H9 (cell line): ENCODE measurements around the gene SH3RF2. TPM values are rescaled to one million over a fixed set of nuclear protein-coding genes. Genes with fewer than 3 reads are reported as not detected.

ENCODE experiments used
- DNase-seq: peaks from one replicate; pipeline ENCODE4 v3.0.0-alpha.2; 2017
- H2AFZ ChIP-seq: one replicate; pipeline ENCODE4 v1.6.1; 2013; ENCODE audit warnings: mild to moderate bottlenecking, low read length, control low read depth, moderate library complexity
- H2AK5ac ChIP-seq: 2 replicates; pipeline ENCODE4 v1.6.1; 2013; ENCODE audit warnings: low read length, control low read depth, mixed read lengths; ENCODE audit not compliant: insufficient read length
- H2BK120ac ChIP-seq: one replicate; pipeline ENCODE4 v1.6.1; 2013; ENCODE audit warnings: low read depth, mild to moderate bottlenecking, low read length, control low read depth, inconsistent platforms; ENCODE audit not compliant: poor library complexity, severe bottlenecking
- H2BK12ac ChIP-seq: 2 replicates; pipeline ENCODE4 v1.6.1; 2013; ENCODE audit warnings: low read length, control low read depth, mixed read lengths, low read depth; ENCODE audit not compliant: insufficient read length
- H2BK15ac ChIP-seq: 2 replicates; pipeline ENCODE4 v1.6.1; 2013; ENCODE audit warnings: low read depth, low read length, control low read depth
- H2BK20ac ChIP-seq: one replicate; pipeline ENCODE4 v1.6.1; 2013; ENCODE audit warnings: low read depth, mild to moderate bottlenecking, low read length, control low read depth, inconsistent platforms; ENCODE audit not compliant: poor library complexity, severe bottlenecking
- H2BK5ac ChIP-seq: 2 replicates; pipeline ENCODE4 v1.6.1; 2013; ENCODE audit warnings: low read length, control low read depth, mixed read lengths; ENCODE audit not compliant: insufficient read length
- H3K14ac ChIP-seq: 2 replicates; pipeline ENCODE4 v1.6.1; 2013; ENCODE audit warnings: low read length, control low read depth; ENCODE audit not compliant: insufficient read depth
- H3K18ac ChIP-seq: 2 replicates; pipeline ENCODE4 v1.6.1; 2013; ENCODE audit warnings: low read depth, mild to moderate bottlenecking, mixed read lengths, low read length, control low read depth; ENCODE audit not compliant: insufficient read length
- H3K23ac ChIP-seq: 2 replicates; pipeline ENCODE4 v1.6.1; 2013; ENCODE audit warnings: low read length, control low read depth, mixed read lengths, low read depth; ENCODE audit not compliant: insufficient read length
- H3K23me2 ChIP-seq: 2 replicates; pipeline ENCODE4 v1.6.1; 2013; ENCODE audit warnings: low read depth, mild to moderate bottlenecking, mixed read lengths, low read length, control low read depth; ENCODE audit not compliant: insufficient read length, poor library complexity, severe bottlenecking
- H3K27ac ChIP-seq: 2 replicates; pipeline ENCODE4 v1.5.1; 2013; ENCODE audit warnings: low read length, control low read depth, mixed read lengths, low read depth; ENCODE audit not compliant: insufficient read length
- H3K27me3 ChIP-seq: 2 replicates; pipeline ENCODE4 v1.6.1; 2013; ENCODE audit warnings: low read length, control low read depth, inconsistent platforms; ENCODE audit not compliant: insufficient read depth
- H3K4ac ChIP-seq: 2 replicates; pipeline ENCODE4 v1.6.1; 2013; ENCODE audit warnings: low read depth, mild to moderate bottlenecking, control low read depth, inconsistent platforms, low read length, moderate library complexity
- H3K4me1 ChIP-seq: 2 replicates; pipeline ENCODE4 v1.6.1; 2013; ENCODE audit warnings: low read length, control low read depth, inconsistent platforms; ENCODE audit not compliant: insufficient read depth
- H3K4me2 ChIP-seq: 2 replicates; pipeline ENCODE4 v1.6.1; 2013; ENCODE audit warnings: low read length, control low read depth, mixed read lengths; ENCODE audit not compliant: insufficient read length, insufficient read depth
- H3K56ac ChIP-seq: 2 replicates; pipeline ENCODE4 v1.6.1; 2013; ENCODE audit warnings: low read depth, mild to moderate bottlenecking, mixed read lengths, low read length, control low read depth; ENCODE audit not compliant: insufficient read length
- H3K79me1 ChIP-seq: 2 replicates; pipeline ENCODE4 v1.6.1; 2013; ENCODE audit warnings: low read depth, mild to moderate bottlenecking, moderate library complexity, low read length, control low read depth, inconsistent platforms; ENCODE audit not compliant: insufficient read depth, poor library complexity, severe bottlenecking
- H3K79me2 ChIP-seq: 2 replicates; pipeline ENCODE4 v1.6.1; 2013; ENCODE audit warnings: low read length, control low read depth, inconsistent platforms; ENCODE audit not compliant: insufficient read depth
- H3K9ac ChIP-seq: 2 replicates; pipeline ENCODE4 v1.6.1; 2013; ENCODE audit warnings: low read length, control low read depth, mixed read lengths; ENCODE audit not compliant: insufficient read length; ENCODE audit errors: extremely low read depth
- H3K9me3 ChIP-seq: one replicate; pipeline ENCODE4 v1.6.1; 2013; ENCODE audit warnings: low read depth, low read length, inconsistent platforms; ENCODE audit not compliant: control insufficient read depth
- H3T11ph ChIP-seq: one replicate; pipeline ENCODE4 v1.6.1; 2013; ENCODE audit warnings: mild to moderate bottlenecking, low read length, control low read depth, inconsistent platforms
- H4K20me1 ChIP-seq: one replicate; pipeline ENCODE4 v1.6.1; 2013; ENCODE audit not compliant: control insufficient read depth, insufficient read length, insufficient read depth
- H4K5ac ChIP-seq: 2 replicates; pipeline ENCODE4 v1.6.1; 2013; ENCODE audit warnings: low read depth, mild to moderate bottlenecking, mixed read lengths, low read length, control low read depth; ENCODE audit not compliant: insufficient read length
- H4K8ac ChIP-seq: replicated peaks from 2 replicates; pipeline ENCODE4 v1.6.1; 2013; ENCODE audit warnings: low read length, control low read depth, mixed read lengths, low read depth; ENCODE audit not compliant: insufficient read length
- H4K91ac ChIP-seq: 2 replicates; pipeline ENCODE4 v1.6.1; 2013; ENCODE audit warnings: low read depth, mild to moderate bottlenecking, moderate library complexity, mixed read lengths, low read length, control low read depth; ENCODE audit not compliant: insufficient read length
- H3K27ac Mint-ChIP-seq, 3 experiments: 2 replicates in 2 of 3; 3 replicates in 1 of 3; pipeline ENCODE4 v1.8.0; 2020 to 2021; ENCODE audit warnings: mixed read lengths in 3 of 3, mild to moderate bottlenecking in 1 of 3, moderate library complexity in 1 of 3
- H3K27me3 Mint-ChIP-seq: 2 replicates; pipeline ENCODE4 v1.8.0; 2021; ENCODE audit warnings: low read depth, mild to moderate bottlenecking, moderate library complexity, mixed read lengths
- H3K36me3 Mint-ChIP-seq, 3 experiments: 2 replicates in 2 of 3; 3 replicates in 1 of 3; pipeline ENCODE4 v1.8.0; 2020 to 2021; ENCODE audit warnings: low read depth in 3 of 3, mixed read lengths in 3 of 3; ENCODE audit not compliant: insufficient read depth in 1 of 3
- H3K4me1 Mint-ChIP-seq, 2 experiments: 2 replicates each; pipeline ENCODE4 v1.8.0; 2020; ENCODE audit warnings: mixed read lengths in 2 of 2
- H3K4me3 Mint-ChIP-seq, 2 experiments: 2 replicates in 1 of 2; 3 replicates in 1 of 2; pipeline ENCODE4 v1.8.0; 2020 to 2021; ENCODE audit warnings: mild to moderate bottlenecking in 2 of 2, mixed read lengths in 2 of 2, moderate library complexity in 1 of 2
- H3K9me3 Mint-ChIP-seq, 2 experiments: 2 replicates in 1 of 2; 3 replicates in 1 of 2; pipeline ENCODE4 v1.8.0; 2020; ENCODE audit warnings: mild to moderate bottlenecking in 2 of 2, mixed read lengths in 2 of 2, moderate library complexity in 1 of 2
- WGBS: extraction: QIAGEN DNeasy Blood & Tissue Kit; methylation state at CpG from one replicate; pipeline ENCODE4 v1.1.7; 2013; ENCODE audit warnings: missing lambda C conversion rate, low lambda C conversion rate, mixed read lengths; ENCODE audit not compliant: insufficient read length; ENCODE audit errors: extremely low coverage; 5-methylcytosine and 5-hydroxymethylcytosine counted together
- total RNA-seq: library from RNA; stranded (reverse); gene quantifications from 2 replicates; pipeline ENCODE4 v1.2.1, GENCODE V29; 2021
- TF ChIP-seq, protein P1 (sequence below): fragments of 200-600 bp; sonication (generic); conservative IDR thresholded peaks from 3 replicates; pipeline ENCODE4 v1.8.0; 2021; ENCODE audit warnings: antibody characterized with exemption, mild to moderate bottlenecking

Gene SH3RF2
- total RNA-seq, 1 experiment from 2014 or later, result 0.66 TPM

GRCh38 chr5:145925353-145925752, 11.0 kb upstream of the SH3RF2 start:
- Histone ChIP-seq H2AK5ac (no peak overlapping the region), H3K27me3 (no peaks in the 10 kb centered on the region), H3K79me2 (no peaks in the 10 kb centered on the region), H3K79me1 (no peaks in the 10 kb centered on the region), H3K23ac (no peak overlapping the region), H3K27ac (no peak overlapping the region), H4K8ac (no peak overlapping the region), H3K4me2 (no peak overlapping the region), H4K91ac (no peak overlapping the region), H2BK15ac (no peak overlapping the region), H3T11ph (no peak overlapping the region), H4K5ac (no peak overlapping the region), H3K9ac (no peak overlapping the region), H3K9me3 (no peaks in the 10 kb centered on the region), H3K14ac (no peak overlapping the region), H2BK20ac (no peak overlapping the region), H3K4ac (no peak overlapping the region), H4K20me1 (no peaks in the 10 kb centered on the region), H3K56ac (no peak overlapping the region), H2BK120ac (no peak overlapping the region), H2BK12ac (no peak overlapping the region), H2BK5ac (no peak overlapping the region), H3K18ac (no peak overlapping the region), H3K4me1 (no peaks in the 10 kb centered on the region; the same call in 1 of the 2 replicates), H3K23me2 (no peaks in the 10 kb centered on the region), H2AFZ (no peak overlapping the region)
- peaks cover 8 to 11% of the 10 kb centered on the region in 2 experiments for H3K4me1 Mint-ChIP-seq
- no peak overlapping the region for H3K27ac Mint-ChIP-seq
- H3K4me3 Mint-ChIP-seq, result no peak overlapping the region
- H3K36me3 Mint-ChIP-seq, result no peaks in the 10 kb centered on the region; a peak in 1 of 7 replicates
- peaks cover 0 to 2% of the 10 kb centered on the region in 2 experiments; a peak in 1 of 5 replicates for H3K9me3 Mint-ChIP-seq
- H3K27me3 Mint-ChIP-seq, result no peaks in the 10 kb centered on the region
- TF ChIP-seq, protein P1, sequence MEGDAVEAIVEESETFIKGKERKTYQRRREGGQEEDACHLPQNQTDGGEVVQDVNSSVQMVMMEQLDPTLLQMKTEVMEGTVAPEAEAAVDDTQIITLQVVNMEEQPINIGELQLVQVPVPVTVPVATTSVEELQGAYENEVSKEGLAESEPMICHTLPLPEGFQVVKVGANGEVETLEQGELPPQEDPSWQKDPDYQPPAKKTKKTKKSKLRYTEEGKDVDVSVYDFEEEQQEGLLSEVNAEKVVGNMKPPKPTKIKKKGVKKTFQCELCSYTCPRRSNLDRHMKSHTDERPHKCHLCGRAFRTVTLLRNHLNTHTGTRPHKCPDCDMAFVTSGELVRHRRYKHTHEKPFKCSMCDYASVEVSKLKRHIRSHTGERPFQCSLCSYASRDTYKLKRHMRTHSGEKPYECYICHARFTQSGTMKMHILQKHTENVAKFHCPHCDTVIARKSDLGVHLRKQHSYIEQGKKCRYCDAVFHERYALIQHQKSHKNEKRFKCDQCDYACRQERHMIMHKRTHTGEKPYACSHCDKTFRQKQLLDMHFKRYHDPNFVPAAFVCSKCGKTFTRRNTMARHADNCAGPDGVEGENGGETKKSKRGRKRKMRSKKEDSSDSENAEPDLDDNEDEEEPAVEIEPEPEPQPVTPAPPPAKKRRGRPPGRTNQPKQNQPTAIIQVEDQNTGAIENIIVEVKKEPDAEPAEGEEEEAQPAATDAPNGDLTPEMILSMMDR, result no peak
- no CpG with 5 or more reads among the region's 1 CpG for WGBS
- no peak for DNase-seq
